Measurements from ENCODE around the gene PARP15.
A peak's percentile ranks its signal among the peaks of the same experiment; 100 is the strongest.
"Not testable (repeated sequence)": the region's sequence is repeated elsewhere in the genome, so short reads cannot be mapped to it uniquely, and the experiment has no call there.

The PARP15 gene

DNA sequence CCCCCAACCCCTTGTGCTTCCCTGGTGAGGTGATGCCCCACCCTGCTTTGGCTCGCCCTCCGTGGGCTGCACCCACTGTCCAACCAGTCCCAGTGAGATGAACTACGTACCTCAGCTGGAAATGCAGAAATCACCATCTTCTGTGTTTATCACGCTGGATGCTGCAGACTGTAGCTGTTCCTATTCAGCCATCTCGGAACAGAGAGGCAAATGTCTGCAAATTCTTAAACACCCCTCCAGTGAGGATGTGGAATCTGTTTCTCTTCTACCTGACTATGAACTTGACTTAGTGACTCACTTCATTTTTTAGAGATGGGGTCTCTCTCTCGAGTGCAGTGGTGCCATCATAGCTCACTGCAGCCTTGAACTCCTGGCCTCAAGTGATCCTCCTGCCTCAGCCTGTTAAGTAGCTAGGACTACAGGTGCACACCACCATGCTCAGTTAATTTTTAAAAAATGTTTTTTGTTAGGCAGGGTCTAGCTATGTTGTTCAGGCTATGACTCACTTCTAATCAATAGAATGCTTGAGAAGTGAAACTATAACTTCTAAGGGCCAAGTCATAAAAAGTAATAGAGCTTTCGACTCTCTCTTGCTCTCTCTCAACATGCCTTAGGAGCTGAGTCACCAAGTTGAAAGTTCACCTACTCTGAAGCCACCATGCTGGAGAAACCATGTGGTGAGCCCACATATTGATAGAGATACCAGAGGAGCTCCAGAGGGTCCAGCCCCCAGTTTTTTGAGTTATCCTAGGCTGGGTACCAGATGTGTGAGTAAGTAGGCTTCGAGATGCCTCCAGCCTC, 91.7 kb downstream of the PARP15 start:
- DNase-seq = peak in 2 of 5 experiments; percentile 13 to 53

DNA sequence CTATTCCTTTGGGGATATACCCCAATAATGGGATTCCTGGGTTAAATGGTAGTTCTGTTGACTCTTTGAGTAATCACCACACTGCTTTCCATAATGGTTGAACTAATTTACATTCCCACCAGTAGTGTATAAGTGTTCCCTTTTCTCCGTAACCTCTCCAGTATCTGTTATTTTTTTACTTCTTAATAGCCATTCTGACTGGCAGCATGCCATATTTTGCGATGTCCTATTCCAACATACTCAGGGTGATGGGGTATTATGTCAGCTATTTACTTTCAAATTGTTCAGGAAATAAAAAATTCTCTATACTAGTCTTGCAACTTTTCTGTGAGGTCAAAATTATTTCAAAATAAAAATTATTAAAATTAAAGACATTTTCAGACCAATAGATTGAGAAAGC, 94.1 kb downstream of the PARP15 start:
- no peak for DNase-seq

DNA sequence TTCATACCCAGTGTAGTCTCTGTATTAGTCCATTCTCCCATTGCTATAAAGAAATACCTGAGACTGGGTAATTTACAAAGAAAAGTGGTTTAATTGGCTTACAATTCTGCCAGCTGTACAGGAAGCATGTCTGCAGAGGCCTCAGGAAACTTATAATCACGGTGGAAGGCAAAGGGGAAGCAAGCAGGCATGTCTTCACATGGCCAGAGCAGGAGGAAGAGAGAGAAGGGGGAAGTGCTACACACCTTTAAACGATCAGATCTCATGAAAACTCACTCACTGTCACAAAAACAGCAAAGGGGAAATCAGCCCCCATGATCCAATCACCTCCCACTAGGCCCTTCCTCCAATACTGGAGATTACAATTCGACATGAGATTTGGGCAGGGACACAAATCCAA, 96.9 kb downstream of the PARP15 start:
- DNase-seq = no peak

DNA sequence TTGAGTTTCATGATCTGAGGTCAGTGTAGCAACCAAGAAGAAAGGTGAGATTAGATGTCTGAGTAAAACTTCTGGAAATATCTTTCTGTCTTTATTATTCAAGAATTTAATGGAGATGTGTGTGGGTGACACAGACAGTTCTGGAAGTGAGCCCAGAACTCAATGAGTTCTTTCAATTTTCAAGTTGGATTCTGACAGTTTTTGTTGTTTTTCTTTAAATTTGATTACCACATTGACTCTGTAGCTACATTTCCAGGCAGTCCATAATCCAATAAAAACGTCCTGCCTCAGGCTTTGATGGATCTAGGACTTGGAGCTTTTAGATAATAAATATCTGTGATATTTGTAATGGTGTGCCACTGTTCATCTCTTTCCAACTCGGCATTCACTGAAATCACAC, 99.3 kb downstream of the PARP15 start:
- no peak for DNase-seq

DNA sequence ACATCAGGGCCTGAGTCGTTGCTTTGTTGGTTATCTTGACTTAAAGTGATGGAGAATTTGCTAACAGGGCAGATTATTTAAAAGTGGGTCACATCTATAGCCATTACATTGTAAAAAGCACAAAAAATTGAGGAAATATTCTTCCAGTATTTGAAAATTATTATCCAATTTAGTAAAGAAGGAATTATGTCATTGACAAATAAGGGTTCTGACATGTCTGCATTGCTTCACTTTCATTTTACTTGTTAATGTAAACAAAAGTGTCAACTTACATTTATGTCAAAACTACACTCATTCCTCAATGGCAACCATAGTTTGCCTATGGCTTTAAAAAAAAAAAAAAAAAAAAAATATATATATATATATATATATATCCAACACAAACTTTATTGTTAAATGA, 99.8 kb downstream of the PARP15 start:
- DNase-seq = no peak

DNA sequence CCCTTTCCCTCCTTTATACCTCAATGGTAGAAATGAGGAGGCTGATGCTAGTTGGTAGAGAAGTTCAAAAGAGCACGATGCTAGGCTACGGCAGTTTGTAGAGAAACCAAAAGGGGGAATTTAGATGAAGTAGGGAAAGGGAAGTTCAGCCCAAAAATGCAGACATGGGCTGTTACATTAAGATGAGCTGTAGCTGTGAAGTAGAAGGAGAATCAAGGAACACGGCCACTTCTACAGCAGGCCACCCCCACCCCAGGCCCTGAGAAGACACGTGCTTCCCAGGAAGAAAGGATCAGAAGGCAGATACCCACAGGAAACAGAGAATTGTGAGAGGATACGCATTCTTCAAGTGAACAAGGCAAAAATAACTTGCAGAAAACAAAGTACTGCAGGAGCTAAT, 101.1 kb downstream of the PARP15 start:
- DNase-seq = no peak

DNA sequence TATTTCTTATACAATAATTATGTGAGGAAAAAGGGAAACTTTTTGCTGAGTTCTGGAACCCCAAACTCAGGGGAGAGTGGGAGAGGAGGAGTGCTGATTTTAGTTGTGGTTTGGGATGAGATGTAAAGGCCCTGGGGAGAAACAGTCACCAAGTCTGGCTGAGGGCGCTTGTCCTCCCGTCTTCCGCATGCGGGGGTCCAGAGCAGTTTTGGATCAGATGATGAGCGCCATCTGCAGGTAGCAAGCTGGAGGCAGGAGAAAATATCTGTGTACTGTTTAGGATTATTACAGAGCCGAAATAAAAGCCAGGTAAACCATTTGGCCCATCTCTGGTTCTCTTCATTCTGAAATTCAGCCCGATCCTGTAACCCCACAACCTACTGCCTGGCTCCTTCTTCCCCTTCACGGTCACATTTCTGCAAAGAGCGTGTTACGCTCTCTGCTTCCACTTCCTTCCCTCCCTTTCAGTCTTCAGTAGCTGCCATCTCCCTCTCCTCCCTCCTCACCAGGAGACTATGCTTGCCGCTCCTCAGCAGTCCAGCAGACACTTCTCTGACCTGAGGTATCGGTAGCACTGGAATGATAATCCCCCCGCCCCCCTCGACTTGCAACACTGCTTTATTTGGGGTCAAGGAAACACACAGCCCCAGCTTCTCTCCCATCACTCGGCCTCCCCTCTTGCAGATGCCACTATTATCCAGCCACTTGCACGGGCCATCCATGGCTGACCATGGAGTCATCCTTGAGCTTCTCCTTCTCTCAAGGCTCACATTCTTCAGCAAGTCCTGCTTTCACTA, 101.8 kb downstream of the PARP15 start:
- DNase-seq = peak; percentile 44 to 86 (median 70)

DNA sequence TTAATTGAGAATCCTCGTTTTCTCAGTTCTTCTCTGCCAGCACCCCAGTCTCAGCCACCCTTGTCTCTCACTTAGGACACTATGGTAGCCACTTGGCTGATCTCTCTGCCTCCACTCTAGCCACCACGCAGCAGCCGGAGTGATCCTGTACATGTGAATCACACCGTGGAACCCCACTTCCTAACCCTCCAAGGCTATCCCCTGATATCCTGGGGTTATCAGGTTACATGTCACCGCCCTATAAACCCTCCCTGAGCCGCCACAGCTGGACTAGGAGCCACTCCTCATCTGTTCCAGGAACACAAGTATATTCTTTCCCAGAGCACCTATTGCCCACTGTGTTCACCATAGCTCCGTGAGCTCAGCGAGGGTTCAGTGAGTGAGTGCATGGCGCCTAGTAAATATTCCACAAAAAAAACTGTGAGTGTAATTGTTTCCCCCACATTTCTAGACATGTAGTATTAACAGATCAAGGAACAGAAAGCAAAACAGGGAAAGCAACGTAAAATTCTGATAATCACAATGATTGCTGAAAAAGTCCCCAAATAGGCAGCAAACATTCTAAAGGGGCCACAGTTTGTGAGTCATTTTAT, 102.5 kb downstream of the PARP15 start:
- DNase-seq = peak in 2 of 5 experiments; percentile 9 to 29

DNA sequence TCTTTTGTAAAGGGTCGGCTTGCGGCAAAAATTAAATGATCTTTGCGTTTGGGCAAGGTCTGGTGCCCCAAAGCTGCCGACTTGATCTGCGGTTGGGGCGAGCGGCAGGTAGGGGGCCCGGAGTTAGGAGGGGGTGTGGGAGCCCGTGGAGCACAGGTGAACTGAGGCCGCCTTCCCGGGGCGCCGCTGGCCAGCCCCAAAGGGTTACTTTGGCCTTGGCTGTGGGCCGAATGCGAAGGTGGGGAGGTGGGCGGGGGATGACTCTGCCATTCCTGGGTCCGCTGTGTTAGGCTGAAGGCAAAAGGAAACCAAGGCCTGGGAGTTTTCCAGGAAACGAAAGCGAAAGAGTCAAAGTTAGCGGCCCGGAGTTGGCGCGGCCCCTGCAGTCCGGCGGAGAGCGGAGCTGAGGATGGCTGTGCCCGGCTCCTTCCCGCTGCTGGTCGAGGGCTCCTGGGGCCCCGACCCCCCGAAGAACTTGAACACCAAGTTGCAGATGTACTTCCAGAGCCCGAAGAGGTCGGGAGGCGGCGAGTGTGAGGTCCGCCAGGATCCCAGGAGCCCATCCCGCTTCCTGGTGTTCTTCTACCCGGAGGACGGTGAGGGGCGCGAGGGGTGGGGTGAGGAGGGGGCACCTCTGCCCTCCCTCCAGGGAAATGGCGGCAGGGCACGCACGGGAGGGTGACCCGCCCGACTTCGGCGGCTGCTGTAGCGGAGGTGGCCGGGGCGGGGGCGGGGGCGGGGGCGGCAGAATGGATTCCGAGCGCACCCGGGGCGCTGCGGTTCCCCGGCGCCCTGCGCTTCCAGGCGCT, 103.2 kb downstream of the PARP15 start, which contains the start of gene PARP14:
Gene PARP14, plus strand, starts transcription at position 365 of the 809 bp plus-strand sequence. Its CDS starts 45 bp downstream, at position 410.
- DNase-seq = peak; percentile 30 to 78 (median 52)

DNA sequence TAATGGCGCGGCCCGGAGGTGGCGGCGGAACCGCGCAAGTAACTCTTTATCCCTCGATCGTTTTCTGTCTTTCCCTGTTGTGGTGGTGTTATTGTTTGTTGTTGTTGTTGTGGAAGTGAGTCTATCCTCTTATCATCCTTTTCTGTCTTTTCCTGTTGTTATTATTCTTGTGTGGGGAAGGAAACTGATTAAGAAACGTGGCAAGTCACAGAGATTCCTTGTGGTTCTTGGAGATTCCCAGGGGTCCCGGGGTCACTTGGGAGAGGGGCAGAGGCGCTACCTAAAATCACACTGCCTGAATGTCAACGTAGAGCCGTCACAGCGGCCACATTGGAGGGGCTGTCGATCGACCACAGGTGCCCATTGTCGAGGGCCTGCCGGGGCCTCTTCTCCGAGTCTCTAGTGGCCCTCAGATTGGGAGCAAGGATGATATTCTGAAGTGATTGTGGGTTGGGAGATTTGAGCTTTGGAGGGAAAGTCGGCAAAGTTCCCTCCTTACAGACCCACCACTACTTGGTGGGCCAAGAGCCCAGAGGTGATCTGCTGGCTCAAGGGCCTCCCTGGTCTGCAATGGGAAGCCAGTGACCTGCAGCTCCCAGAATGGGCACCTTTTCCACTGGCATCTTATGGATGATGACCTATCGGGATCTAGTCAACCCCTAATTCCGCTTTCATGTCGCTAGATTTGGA, 104.0 kb downstream of the PARP15 start:
- DNase-seq = peak in 1 of 5 experiments; percentile 9

DNA sequence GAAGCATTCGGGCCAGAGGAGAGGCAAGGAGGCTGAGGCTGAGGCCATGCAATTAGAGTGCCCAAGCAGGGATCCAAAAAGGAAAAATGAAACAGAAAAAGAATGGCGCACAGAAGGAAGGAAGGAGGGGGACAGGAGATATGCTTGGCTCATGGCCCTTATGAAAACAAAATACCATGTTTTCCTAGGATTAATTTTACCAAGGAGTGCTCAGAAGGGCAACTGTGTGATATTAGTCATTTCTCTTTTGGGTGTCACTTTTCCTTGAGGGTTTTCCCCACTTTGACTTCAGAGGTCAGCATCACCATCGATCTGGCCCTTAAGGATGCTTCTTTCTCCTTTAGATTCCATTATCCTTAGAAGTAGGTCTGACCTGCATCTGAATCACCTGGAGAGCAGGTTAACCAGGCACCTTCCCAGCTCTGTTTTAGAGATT, 104.5 kb downstream of the PARP15 start:
- no peak for DNase-seq

DNA sequence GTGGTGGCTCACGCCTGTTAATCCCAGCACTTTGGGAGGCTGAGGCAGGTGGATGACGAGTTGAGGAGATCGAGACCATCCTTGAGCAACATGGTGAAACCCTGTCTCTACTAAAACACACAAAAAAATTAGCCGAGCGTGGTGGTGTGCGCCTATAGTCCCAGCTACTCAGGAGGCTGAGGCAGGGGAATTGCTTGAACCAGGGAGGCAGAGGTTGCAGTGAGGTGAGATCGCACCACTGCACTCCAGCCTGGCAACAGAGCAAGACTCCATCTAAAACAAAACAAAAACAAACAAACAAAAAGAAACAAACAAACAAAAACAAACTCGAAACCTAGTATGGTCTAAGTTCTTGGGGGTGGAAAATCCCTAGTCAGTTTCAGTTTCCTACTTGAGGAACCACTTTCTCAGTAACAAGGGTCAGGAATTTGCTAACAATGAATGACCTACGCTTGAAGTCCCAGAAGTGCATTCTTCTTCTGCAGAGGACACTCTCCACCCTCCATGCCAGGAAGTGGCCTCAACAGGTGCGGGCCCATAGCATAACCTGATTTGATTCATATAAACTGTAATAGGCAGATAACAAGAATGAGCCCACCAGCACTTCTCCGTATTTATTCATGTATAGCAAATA, 105.4 kb downstream of the PARP15 start:
- not testable (repeated sequence) for DNase-seq

DNA sequence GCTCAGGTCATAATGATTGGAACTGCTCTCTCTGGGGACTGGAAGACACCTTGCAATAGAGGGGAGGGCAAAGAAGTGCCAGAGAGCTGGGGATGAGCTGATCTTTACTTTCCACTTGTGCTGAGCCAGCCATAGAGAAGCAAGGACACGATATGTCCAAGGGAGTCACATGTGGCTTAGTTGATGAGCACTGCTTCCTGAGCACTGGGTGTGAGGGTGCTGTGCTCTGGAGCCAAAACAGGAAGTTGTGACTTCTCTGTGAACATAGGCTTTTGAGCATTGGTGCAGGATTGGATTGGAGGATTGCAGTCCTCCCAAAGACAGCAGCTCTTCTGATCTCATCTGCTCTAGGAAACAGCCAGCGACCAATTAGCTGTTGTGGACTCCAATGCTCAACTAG, 109.8 kb downstream of the PARP15 start:
- DNase-seq = no peak
